C4-2B (cell line): Measurements from ENCODE around the gene AVL9.

Source experiments
- H3K27ac ChIP-seq: fragments of 450-650 bp; 2 replicates; pipeline ENCODE4 v1.5.1; 2017
- CTCF ChIP-seq: fragments of 450-650 bp; conservative IDR thresholded peaks from 2 replicates; pipeline ENCODE4 v1.5.1; 2017; ENCODE audit warnings: mild to moderate bottlenecking
- ZFX ChIP-seq: fragments of 450-650 bp; IDR thresholded peaks from 2 replicates; pipeline ENCODE4 v1.6.1; 2017

The AVL9 gene

GRCh38 chr7:32500922-32501341 lies 5.6 kb downstream of the AVL9 start:
- H3K27ac ChIP-seq, result no peak overlapping the region
- TF ChIP-seq CTCF (no peak), ZFX (no peak)

GRCh38 chr7:32501522-32501921 lies 6.2 kb downstream of the AVL9 start:
- no peak overlapping the region for H3K27ac ChIP-seq
- TF ChIP-seq CTCF (no peak), ZFX (no peak)

GRCh38 chr7:32502728-32503127 lies 7.4 kb downstream of the AVL9 start:
- TF ChIP-seq CTCF (no peak), ZFX (no peak)

GRCh38 chr7:32506266-32507054 lies 11.2 kb downstream of the AVL9 start:
- H3K27ac ChIP-seq, result no peak overlapping the region
- no peak for TF ChIP-seq CTCF
- no peak for TF ChIP-seq ZFX

More at GRCh38 chr7:32502728-32503127, 7.4 kb downstream of the AVL9 start:
- H3K27ac ChIP-seq, result no peak overlapping the region

GRCh38 chr7:32507414-32507813 lies 12.1 kb downstream of the AVL9 start:
- no peak overlapping the region for H3K27ac ChIP-seq
- TF ChIP-seq ZFX, result no peak

- TF ChIP-seq CTCF (no peak), ZFX (no peak)
- H3K27ac ChIP-seq, result no peak overlapping the region
Measured at GRCh38 chr7:32511791-32512190, 16.5 kb downstream of the AVL9 start.

GRCh38 chr7:32513210-32513609 lies 17.9 kb downstream of the AVL9 start:
- TF ChIP-seq CTCF, result no peak
- no peak for TF ChIP-seq ZFX

More at GRCh38 chr7:32513210-32513609, 17.9 kb downstream of the AVL9 start:
- no peak overlapping the region for H3K27ac ChIP-seq
